Measurements from ENCODE around the gene TMCO5A. TPM values are rescaled to one million over a fixed set of nuclear protein-coding genes. Genes with fewer than 3 reads are reported as not detected.

Gene TMCO5A
- total RNA-seq, 1 experiment from 2014 or later: not detected

- H3K36me3 Mint-ChIP-seq: no peaks in the 10 kb centered on the region
- TF ChIP-seq AR (CRISPR knock-in tag; IDR thresholded peaks at IDR 0.05) (no peak), ZBTB21 (CRISPR knock-in tag; IDR thresholded peaks at IDR 0.05; ENCODE audit: borderline replicate concordance) (no peak), GRHL2 (CRISPR knock-in tag; IDR thresholded peaks at IDR 0.05; ENCODE audit: insufficient replicate concordance, severe bottlenecking) (no peak), ERG (CRISPR knock-in tag; IDR thresholded peaks at IDR 0.05) (no peak), IRF1 (CRISPR knock-in tag; IDR thresholded peaks at IDR 0.05) (no peak), ZNF425 (CRISPR knock-in tag; conservative IDR thresholded peaks at IDR 0.05) (no peak), ZNF512 (CRISPR knock-in tag; IDR thresholded peaks at IDR 0.05; ENCODE audit: borderline replicate concordance) (no peak), MXD4 (CRISPR knock-in tag; IDR thresholded peaks at IDR 0.05; ENCODE audit: borderline replicate concordance) (no peak), ZNF671 (CRISPR knock-in tag; IDR thresholded peaks at IDR 0.05) (no peak), HMGA2 (CRISPR knock-in tag; IDR thresholded peaks at IDR 0.05) (no peak), NR3C1 (CRISPR knock-in tag; conservative IDR thresholded peaks at IDR 0.05; ENCODE audit: low read depth) (no peak), ZNF138 (CRISPR knock-in tag; conservative IDR thresholded peaks at IDR 0.05) (no peak)
- CTCF ChIA-PET: no interaction called here
- H3K4me1 Mint-ChIP-seq: peaks cover 24% of the 10 kb centered on the region
- ATAC-seq (no peak), DNase-seq (ENCODE audit: low spot score) (no peak)
- H3K27me3 Mint-ChIP-seq (ENCODE audit: low read depth): no peaks in the 10 kb centered on the region
- no peak overlapping the region for H3K4me3 Mint-ChIP-seq
- no peak overlapping the region for H3K27ac Mint-ChIP-seq
- H3K9me3 Mint-ChIP-seq: no peaks in the 10 kb centered on the region
- POLR2A ChIA-PET: interaction anchor here (0.7 kb wide), 1 partner anchor 218 kb away, joined by 3 read pairs; no protein-coding TSS in a partner anchor
These were observed 27.3 kb upstream of the TMCO5A start for GRCh38 chr15:37907136-37907535.

- Mint-ChIP-seq H3K27ac (no peak overlapping the region), H3K36me3 (no peaks in the 10 kb centered on the region), H3K9me3 (0 out of 2 replicates have a peak, but pooled peaks cover 4% of the 10 kb centered on the region), H3K4me3 (no peak overlapping the region), H3K27me3 (ENCODE audit: low read depth) (no peaks in the 10 kb centered on the region), H3K4me1 (0 out of 2 replicates have a peak, but pooled peaks cover 5% of the 10 kb centered on the region)
- ATAC-seq (no peak), DNase-seq (ENCODE audit: low spot score) (no peak)
- ChIA-PET POLR2A (no interaction called here), CTCF (interaction anchor here (1.3 kb wide), 1 partner anchor 41 kb away, joined by 3 read pairs; no protein-coding TSS in a partner anchor)
- TF ChIP-seq RORB (CRISPR knock-in tag; IDR thresholded peaks at IDR 0.05): no peak
- no peak for TF ChIP-seq USF1 (CRISPR knock-in tag; IDR thresholded peaks at IDR 0.05)
- no peak for TF ChIP-seq AFF4 (CRISPR knock-in tag; IDR thresholded peaks at IDR 0.05; ENCODE audit: borderline replicate concordance)
- no peak for TF ChIP-seq USF2 (CRISPR knock-in tag; IDR thresholded peaks at IDR 0.05)
- TF ChIP-seq CREM (CRISPR knock-in tag; IDR thresholded peaks at IDR 0.05): no peak
- TF ChIP-seq FOXK1 (CRISPR knock-in tag; IDR thresholded peaks at IDR 0.05): no peak
These were observed 12.7 kb upstream of the TMCO5A start for GRCh38 chr15:37921527-37922385.
